ENCODE data around the gene PPEF2. TPM values are rescaled to one million over a fixed set of nuclear protein-coding genes. Genes with fewer than 3 reads are reported as not detected.

PPEF2 gene
- polyA plus RNA-seq, 2 of the 4 experiments (the other 2 are of a cell fraction): 0.03 TPM; not detected in 1

DNA sequence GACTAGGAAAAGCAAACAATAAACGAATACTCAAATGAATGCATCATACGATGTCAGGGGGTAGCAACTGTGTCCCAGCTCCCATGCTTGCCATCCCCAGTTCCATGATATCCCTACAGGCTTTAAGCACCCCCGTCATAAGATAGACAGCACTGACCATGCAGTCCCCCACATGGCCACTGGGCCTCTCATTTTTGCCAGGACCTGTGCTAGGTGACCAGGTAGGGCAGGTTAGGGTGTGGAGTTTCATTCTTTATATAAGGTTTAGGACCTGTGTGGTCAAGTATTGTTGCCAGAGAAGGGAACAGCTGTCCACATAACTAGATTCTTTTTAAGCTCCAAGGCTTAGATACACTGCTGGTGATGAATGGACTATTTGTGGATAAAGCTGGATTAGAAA, 9.7 kb downstream of the PPEF2 start:
- peak; percentile 61 to 86; a peak in 3 of 6 replicates for ATAC-seq
- Histone ChIP-seq H3K27ac (no peak overlapping the region), H3K4me2 (no peak overlapping the region), H3K4me1 (no peaks in the 10 kb centered on the region), H3K9me3 (no peaks in the 10 kb centered on the region), H3K4me3 (no peak overlapping the region)
- ChIA-PET CTCF (interaction anchor here (0.6 to 3.3 kb wide), 4 partner anchors 23 to 475 kb away, joined by 3 to 9 read pairs (median 3); no protein-coding TSS in a partner anchor), POLR2A (no interaction called here)
- 42% methylated on average over 3 of the region's 3 CpGs for WGBS (ENCODE audit: missing lambda C conversion rate)
- peak; percentile 5 to 22 for DNase-seq (ENCODE audit: low read depth in 1 of 2, low spot score in 1 of 2)
- FAIRE-seq: no peak
- TF ChIP-seq POLR2A (IDR thresholded peaks at IDR 0.05; ENCODE audit: low read length): no peak
- TF ChIP-seq HOXB5 (CRISPR knock-in tag; IDR thresholded peaks at IDR 0.05): no peak
- TF ChIP-seq, protein P1, sequence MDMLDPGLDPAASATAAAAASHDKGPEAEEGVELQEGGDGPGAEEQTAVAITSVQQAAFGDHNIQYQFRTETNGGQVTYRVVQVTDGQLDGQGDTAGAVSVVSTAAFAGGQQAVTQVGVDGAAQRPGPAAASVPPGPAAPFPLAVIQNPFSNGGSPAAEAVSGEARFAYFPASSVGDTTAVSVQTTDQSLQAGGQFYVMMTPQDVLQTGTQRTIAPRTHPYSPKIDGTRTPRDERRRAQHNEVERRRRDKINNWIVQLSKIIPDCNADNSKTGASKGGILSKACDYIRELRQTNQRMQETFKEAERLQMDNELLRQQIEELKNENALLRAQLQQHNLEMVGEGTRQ (IDR thresholded peaks at IDR 0.05): no peak
- no peak for TF ChIP-seq HOXA7 (CRISPR knock-in tag; IDR thresholded peaks at IDR 0.05)
- no peak for TF ChIP-seq HOXB13 (CRISPR knock-in tag; IDR thresholded peaks at IDR 0.05; ENCODE audit: low read depth)
- no peak for TF ChIP-seq ZFP36 (IDR thresholded peaks at IDR 0.05; ENCODE audit: borderline replicate concordance, partially characterized antibody)
- TF ChIP-seq CHD2 (IDR thresholded peaks at IDR 0.05; ENCODE audit: low read length, partially characterized antibody): no peak

DNA sequence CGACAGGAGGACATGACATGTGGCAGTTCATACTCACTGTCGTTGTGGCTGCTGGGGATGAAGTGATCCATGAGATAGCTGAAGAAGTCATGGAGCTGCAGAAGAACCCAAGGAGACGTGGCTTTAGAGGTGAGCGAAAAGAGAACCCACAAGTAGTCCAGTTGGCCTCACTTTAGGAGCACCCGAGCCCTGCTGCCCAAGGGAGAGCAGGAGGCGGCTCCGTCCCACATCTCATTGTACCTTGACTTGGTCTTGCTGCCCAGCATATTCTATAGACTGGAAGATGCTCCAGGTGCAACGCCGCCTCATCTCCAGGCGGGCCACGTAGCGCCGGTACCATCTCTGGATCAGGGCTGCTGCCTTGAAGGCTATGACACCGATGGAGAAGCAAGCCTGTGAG, 10.6 kb downstream of the PPEF2 start:
- TF ChIP-seq HOXB5 (CRISPR knock-in tag; IDR thresholded peaks at IDR 0.05): no peak
- no peak for TF ChIP-seq NFE2L2 (conservative IDR thresholded peaks at IDR 0.05; ENCODE audit: low read length)
- Histone ChIP-seq H3K4me1 (no peaks in the 10 kb centered on the region), H3K4me3 (no peak overlapping the region), H3K9me3 (no peaks in the 10 kb centered on the region), H3K27ac (no peak overlapping the region), H3K4me2 (no peak overlapping the region)
- no peak for ATAC-seq
- POLR2A ChIA-PET: no interaction called here
- CTCF ChIA-PET: interaction anchor here (0.8 kb wide), 1 partner anchor 26 kb away, joined by 3 read pairs; no protein-coding TSS in a partner anchor
- FAIRE-seq: no peak
- DNase-seq (ENCODE audit: low read depth in 1 of 2, low spot score in 1 of 2): no peak
- WGBS (ENCODE audit: missing lambda C conversion rate): 83% methylated on average over 14 of the region's 14 CpGs

DNA sequence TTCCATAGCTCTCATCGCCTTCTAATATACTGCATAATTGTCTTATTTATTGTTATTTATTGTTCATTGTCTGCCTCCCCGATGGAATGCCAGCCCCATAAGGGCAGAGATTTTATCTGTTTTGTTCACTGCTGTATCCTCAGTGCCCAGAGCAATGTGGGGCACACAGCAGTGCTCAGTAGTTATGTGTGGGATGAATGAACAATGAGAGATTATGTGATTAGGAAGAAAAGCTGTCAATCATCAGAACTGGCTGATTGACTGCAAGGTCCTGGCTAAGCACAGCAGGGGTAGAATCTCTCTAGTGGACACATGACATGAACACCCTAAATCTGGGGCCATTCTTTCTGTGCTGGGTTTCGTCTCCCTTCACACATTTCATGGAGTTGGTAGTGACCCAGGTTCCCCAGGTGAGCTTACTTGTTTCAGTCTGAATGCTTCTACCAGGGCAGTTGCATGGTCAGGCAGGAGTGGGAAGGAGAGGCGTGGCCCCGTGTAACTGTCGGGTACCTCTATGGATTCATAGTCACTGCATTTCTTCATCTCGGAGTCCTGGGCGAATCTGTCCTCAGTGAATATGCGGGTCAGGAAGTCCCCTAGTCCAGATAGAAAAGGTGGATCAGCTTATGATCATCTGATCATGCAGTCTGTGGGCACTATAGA, 12.6 kb downstream of the PPEF2 start:
- H3K4me2 ChIP-seq: no peak overlapping the region
- H3K4me1 ChIP-seq: no peaks in the 10 kb centered on the region
- no peaks in the 10 kb centered on the region for H3K9me3 ChIP-seq
- FAIRE-seq (no peak), DNase-seq (ENCODE audit: low read depth in 1 of 2, low spot score in 1 of 2) (no peak), ATAC-seq (no peak)
- CTCF ChIA-PET: no interaction called here
- no peak overlapping the region for H3K27ac ChIP-seq
- TF ChIP-seq EHF (CRISPR knock-in tag; IDR thresholded peaks at IDR 0.05): no peak
- TF ChIP-seq, protein P2, sequence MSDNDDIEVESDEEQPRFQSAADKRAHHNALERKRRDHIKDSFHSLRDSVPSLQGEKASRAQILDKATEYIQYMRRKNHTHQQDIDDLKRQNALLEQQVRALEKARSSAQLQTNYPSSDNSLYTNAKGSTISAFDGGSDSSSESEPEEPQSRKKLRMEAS (IDR thresholded peaks at IDR 0.05): no peak
- no peak for TF ChIP-seq SREBF2 (IDR thresholded peaks at IDR 0.05)
- TF ChIP-seq JUN (IDR thresholded peaks at IDR 0.05): no peak
- no peak for TF ChIP-seq RAD21 (conservative IDR thresholded peaks at IDR 0.05 in 1 of 2, IDR thresholded peaks at IDR 0.05 in 1 of 2)
- no peak for TF ChIP-seq HOXA7 (CRISPR knock-in tag; IDR thresholded peaks at IDR 0.05)
- no peak for TF ChIP-seq NPAS2 (CRISPR knock-in tag; IDR thresholded peaks at IDR 0.05; ENCODE audit: borderline replicate concordance)
- TF ChIP-seq RARB (CRISPR knock-in tag; IDR thresholded peaks at IDR 0.05): no peak
- TF ChIP-seq POLR2A (IDR thresholded peaks at IDR 0.05; ENCODE audit: low read length): no peak
- TF ChIP-seq ZNF302 (CRISPR knock-in tag; IDR thresholded peaks at IDR 0.05): no peak
- no peak for TF ChIP-seq HEYL (CRISPR knock-in tag; IDR thresholded peaks at IDR 0.05)
- TF ChIP-seq EHMT2 (IDR thresholded peaks at IDR 0.05; ENCODE audit: low read depth): no peak
- TF ChIP-seq ZSCAN20 (CRISPR knock-in tag; IDR thresholded peaks at IDR 0.05): no peak
- TF ChIP-seq ZC3H11A (IDR thresholded peaks at IDR 0.05): no peak
- no peak for TF ChIP-seq NFE2L2 (conservative IDR thresholded peaks at IDR 0.05; ENCODE audit: low read length)
- no peak for TF ChIP-seq KDM1A (IDR thresholded peaks at IDR 0.05; ENCODE audit: low read depth)
- 56% methylated on average over 4 of the region's 9 CpGs for WGBS (ENCODE audit: missing lambda C conversion rate)
- H3K4me3 ChIP-seq: no peak overlapping the region
- POLR2A ChIA-PET: no interaction called here

Data from A549 (cell line).